GM12878 (cell line): ENCODE results near the gene TCF7L1.

Experiments used
- ZNF384 ChIP-seq: IDR thresholded peaks from 2 replicates; pipeline ENCODE4 v1.6.1; 2012; ENCODE audit warnings: low read depth, mild to moderate bottlenecking, low read length, improper control_type of control experiment, borderline replicate concordance
- TF ChIP-seq, protein P1 (sequence below), 3 experiments: IDR thresholded peaks in 2 of 3; conservative IDR thresholded peaks in 1 of 3; 2 replicates each; pipeline ENCODE4 v1.5.1; 2011; ENCODE audit warnings: low read depth in 3 of 3, low read length in 3 of 3, mild to moderate bottlenecking in 3 of 3, control low read depth in 2 of 3, moderate library complexity in 2 of 3, inconsistent platforms in 1 of 3, mixed read lengths in 1 of 3; ENCODE audit not compliant: control insufficient read depth in 2 of 3, insufficient read depth in 1 of 3; ENCODE audit errors: extremely low read depth in 1 of 3

DNA sequence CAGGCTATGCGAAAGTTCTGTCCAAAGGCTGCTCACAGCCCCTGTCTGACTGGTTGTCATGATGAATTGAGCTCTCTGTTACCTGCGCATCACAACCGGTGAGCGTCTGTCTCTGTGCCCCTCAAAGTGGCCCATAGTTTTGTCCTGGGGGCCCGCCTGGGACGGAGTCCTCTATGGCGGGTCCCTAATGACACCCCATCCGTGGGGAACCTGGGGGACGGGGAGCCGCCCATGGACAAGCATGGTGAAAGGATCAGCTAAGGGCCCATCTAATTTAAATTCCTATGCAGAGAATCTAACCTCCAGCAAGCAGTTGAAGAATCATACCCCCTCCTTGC, 221.8 kb downstream of the TCF7L1 start:
- TF ChIP-seq, protein P1, sequence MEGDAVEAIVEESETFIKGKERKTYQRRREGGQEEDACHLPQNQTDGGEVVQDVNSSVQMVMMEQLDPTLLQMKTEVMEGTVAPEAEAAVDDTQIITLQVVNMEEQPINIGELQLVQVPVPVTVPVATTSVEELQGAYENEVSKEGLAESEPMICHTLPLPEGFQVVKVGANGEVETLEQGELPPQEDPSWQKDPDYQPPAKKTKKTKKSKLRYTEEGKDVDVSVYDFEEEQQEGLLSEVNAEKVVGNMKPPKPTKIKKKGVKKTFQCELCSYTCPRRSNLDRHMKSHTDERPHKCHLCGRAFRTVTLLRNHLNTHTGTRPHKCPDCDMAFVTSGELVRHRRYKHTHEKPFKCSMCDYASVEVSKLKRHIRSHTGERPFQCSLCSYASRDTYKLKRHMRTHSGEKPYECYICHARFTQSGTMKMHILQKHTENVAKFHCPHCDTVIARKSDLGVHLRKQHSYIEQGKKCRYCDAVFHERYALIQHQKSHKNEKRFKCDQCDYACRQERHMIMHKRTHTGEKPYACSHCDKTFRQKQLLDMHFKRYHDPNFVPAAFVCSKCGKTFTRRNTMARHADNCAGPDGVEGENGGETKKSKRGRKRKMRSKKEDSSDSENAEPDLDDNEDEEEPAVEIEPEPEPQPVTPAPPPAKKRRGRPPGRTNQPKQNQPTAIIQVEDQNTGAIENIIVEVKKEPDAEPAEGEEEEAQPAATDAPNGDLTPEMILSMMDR (IDR thresholded peaks at IDR 0.05 in 2 of 3, conservative IDR thresholded peaks at IDR 0.05 in 1 of 3; ENCODE audit: control insufficient read depth in 2 of 3, extremely low read depth in 1 of 3, insufficient read depth in 1 of 3, low read depth in 3 of 3, low read length in 3 of 3), result no peak
- no peak for TF ChIP-seq ZNF384
